NCI-H446 treated with DMSO at 0.1 percent for 48 hours (cell line): Measurements from ENCODE around the gene KRT10.
"Not testable (repeated sequence)": the region's sequence is repeated elsewhere in the genome, so short reads cannot be mapped to it uniquely, and the experiment has no call there.

ENCODE experiments used
- DNase-seq: peaks from one replicate; lab custom pipeline; 2025; lab: John Stamatoyannopoulos, UW

Gene KRT10

GRCh38 chr17:40832840-40833239, 10.4 kb upstream of the KRT10 start:
- no peak for DNase-seq

DNA sequence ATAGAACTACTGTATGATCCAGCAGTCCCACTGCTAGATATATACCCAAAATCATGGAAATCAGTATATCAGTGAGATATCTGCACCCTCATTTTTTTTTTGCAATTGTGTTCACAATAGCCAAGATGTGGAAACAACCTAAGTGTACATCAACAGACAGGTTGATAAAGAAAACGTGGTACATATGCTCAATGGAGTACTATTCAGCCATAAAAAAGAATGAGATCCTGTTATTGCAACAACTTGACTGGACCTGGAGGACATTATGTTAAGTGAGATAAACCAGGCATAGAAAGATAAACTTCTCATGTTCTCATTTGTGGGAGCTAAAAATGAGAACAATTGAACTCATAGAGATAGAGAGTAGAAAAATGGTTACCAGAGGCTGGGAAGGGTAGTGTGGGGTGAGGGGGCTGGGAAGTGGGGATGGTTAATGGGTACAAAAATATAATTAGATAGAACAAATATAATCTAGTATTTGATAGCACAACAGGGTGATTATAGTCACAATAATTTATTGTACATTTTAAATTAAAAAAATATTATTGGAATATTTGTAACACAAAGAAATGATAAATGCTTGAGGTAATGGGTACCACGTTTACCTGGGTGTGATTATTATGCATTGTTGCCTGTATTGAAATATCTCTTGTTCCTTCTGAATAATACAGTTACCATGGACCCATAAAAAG, 7.8 kb upstream of the KRT10 start:
- DNase-seq: no peak

DNA sequence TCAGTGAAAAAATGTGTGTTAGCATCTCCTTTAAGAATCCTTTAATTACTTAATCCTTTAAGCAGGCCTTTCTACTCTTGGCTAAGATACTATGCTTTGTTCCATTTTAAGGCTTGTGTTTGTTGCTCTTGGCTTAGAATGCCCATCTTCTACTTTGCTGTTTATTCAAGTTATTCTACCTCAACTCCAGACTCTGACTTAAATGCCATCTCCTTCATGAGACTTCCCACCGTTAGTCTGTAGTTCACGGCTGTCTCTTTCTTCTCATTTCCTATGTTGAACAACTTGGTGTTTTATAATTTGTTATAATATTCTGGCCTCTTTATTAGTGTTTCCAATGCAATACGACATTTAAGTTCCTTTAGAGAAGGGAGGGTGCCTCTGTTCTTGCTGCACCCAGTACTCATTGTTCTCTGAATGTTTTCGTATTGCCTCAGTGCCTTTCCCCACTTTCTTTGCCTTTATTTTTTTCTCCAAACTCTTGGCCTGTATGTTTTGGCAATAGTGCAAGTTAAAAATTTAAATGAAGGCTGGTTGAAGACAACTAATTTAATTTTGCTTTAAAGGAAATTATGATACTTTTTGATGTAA, 6.1 kb upstream of the KRT10 start:
- no peak for DNase-seq

DNA sequence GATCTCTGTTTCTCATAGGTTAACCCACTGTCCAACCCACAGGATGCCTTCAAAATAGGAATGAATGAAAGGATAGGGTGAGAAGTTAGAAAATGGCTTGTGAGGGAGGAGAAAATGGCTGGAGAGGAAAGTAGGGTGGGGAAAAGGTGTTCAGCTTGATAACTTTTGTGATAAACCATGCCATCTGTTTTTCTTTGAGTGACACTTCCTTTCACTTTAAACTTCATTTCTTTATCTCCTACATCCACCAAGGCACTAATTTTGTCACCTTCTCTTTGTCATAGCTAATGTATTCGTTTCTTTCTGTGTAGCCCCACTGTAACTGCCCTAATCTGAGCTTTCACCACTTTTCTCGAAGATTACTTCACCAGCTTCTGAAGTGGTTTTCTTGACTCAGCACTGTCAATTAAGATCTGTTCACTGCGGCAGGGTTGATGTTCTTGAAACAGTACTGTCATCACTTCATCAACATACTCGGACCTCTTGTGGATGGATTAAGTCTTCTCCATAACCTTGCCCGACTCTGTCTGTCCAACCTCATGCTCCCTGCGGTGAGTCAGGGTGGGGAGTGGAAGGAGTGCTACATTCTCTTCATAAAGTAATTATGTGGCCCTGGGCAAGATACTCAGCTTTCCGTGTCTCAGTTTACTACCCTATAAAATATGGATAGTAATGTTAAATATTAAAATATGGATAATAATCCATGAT, 5.5 kb upstream of the KRT10 start:
- no peak for DNase-seq

- no peak for DNase-seq
These were observed 3.2 kb upstream of the KRT10 start for GRCh38 chr17:40825599-40825998.

DNA sequence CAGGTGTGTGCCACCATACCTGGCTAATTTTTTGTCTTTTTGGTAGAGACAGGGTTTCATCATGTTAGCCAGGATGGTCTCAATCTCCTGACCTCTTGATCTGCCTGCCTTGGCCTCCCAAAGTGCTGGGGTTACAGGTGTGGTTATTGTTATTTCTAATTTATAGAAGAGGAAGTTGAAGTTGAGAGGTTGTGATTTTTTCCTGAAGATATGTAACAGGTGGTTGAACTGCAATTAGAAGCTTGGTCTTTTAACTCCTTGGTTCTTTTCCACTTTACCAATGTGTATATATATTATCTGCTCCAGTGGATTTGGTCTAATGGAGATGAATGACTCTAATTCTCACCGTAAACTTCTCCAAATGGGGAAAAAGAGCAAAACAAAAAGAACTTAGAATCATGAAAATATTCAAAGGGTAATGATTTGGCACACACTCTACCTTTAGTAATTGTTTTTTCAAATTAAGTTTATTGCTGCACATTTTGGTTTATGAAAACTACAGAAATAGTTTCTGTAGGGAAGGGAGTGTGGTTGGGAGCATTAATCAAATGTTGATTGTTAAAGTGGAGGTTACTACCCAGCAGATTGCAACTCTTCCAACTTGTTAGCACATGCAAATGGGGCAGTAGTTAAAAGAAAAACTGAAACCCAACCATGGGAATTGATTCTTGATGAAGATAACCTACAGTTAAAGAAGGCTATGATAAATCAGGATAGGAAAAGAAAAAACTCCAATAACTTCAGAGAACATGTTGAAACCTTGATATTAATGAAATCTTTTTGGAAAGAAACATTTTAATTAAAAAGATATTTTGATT, 1.8 kb upstream of the KRT10 start:
- no peak for DNase-seq

- DNase-seq: no peak
These were observed 878 bp downstream of the KRT10 start for GRCh38 chr17:40821536-40821935.

DNA sequence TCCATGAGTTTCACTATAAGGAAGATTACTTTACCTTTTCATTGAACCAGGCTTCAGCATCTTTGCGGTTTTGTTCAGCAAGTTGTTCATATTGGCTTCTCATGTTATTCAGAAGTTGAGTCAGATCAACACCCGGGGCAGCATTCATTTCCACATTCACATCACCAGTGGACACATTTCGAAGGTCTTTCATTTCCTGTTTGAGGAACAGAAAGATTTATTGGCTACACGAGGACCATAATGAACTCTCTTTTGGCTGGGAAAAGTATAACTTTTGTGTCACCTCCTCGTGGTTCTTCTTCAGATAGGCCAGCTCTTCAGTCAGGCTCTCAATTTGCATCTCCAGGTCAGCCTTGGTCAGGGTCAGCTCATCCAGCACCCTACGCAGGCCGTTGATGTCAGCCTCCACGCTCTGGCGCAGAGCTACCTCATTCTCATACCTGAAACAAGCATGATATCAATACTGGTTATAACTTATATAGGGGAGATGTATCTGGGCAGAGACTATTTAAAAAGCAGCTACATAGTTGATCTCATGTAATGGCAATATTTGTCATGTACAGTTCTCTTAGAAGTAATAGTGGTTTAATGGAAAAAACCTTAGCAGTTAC, 2.1 kb downstream of the KRT10 start:
- no peak for DNase-seq

- no peak for DNase-seq
These were observed 2.8 kb downstream of the KRT10 start for GRCh38 chr17:40819528-40820125.

DNA sequence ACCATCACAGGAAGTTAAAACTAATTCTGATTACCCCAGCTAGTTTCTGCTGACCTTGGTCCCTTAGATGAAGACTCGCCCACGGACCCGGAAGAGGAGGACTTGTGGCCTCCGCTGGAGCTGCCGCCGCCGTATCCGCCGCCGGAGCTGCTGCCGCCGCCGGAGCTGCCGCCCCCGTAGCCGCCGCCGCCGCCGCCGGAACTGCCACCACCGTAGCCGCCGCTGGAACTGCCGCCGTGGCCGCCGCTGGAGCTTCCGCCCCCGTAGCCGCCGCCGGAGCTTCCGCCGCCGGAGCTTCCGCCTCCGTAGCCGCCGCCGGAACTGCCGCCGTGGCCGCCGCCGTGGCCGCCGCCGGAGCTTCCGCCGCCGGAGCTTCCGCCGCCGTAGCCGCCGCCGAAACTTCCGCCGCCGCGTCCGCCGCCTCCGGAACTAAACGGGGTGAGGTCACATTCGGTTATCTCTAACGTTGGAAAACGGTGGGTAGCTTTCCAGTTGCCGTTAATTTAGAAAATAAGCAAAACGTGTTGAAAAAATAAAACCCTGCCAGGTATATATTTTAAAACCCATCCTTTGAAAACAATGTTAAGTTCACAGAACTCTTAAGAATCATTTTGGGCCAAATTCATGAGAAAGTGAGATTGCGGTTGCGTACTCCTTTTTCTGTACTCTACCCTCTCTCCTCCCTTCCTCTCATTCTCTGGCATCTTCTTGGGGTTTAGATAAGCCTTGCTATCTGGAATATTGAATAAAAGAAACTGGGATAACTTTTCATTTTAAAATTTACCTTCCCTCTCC, 3.5 kb downstream of the KRT10 start:
- peak; percentile 41 for DNase-seq

- DNase-seq: no peak
These were observed 4.1 kb downstream of the KRT10 start for GRCh38 chr17:40818343-40818732.

GRCh38 chr17:40817103-40817682, 5.2 kb downstream of the KRT10 start:
- no peak for DNase-seq

- DNase-seq: no peak
These were observed 5.8 kb downstream of the KRT10 start for GRCh38 chr17:40816569-40816968.

DNA sequence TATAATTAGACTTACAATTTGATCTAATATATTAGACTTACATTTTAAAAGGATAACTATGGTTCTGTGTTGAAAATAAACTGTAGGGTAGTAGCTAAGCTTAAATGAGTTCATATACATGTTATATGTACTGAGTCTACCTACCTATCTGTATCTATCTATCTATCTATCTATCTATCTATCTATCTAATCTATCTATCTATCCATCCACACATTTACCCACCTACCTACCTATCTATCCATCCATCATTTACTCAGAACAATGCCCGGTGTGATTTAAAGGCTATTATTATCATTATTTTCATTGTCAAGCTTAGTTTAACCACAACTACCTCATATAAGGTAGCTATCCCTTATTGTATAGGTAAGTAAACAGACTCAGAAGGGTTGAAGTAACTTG, 7.0 kb downstream of the KRT10 start:
- DNase-seq: no peak

GRCh38 chr17:40814657-40815056, 7.8 kb downstream of the KRT10 start:
- DNase-seq: not testable (repeated sequence)

GRCh38 chr17:40813804-40814203, 8.6 kb downstream of the KRT10 start:
- no peak for DNase-seq

DNA sequence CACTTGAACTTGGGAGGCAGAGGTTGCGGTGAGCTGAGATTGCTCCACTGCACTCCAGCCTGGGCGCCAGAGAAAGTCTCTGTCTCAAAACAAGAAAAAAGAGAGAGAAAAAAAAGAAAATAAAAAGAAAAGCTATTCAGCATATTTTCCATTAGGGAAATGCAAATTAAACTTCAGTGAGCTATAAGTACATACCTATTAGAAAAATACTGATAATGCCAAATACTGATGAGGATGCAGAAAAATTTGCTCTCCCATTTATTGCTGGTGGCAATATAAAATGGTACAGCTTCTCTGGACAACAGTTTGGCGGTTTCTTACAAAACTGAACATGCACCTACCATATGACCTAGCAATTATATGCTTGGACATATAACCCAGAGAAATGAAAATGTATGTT, 9.8 kb downstream of the KRT10 start:
- DNase-seq: no peak

DNA sequence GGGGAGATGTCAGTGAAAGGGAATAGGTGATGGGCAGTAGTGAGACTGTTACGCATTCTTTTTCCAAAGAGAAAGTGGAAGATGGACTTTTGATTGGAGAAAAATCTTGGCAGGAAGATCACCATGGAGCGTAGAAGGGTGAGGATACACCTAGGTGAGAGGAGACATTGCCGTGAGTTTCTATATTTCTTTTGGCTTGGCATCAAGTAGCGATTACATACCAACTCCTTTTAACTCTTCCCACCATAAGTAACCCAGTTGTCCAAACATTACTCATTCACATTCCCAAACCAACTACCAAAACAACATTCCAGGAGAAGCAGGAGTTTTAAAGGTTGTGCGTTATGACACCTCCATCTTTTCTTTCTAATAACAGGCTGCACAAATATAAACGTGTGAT, 11.9 kb downstream of the KRT10 start:
- DNase-seq: no peak

DNA sequence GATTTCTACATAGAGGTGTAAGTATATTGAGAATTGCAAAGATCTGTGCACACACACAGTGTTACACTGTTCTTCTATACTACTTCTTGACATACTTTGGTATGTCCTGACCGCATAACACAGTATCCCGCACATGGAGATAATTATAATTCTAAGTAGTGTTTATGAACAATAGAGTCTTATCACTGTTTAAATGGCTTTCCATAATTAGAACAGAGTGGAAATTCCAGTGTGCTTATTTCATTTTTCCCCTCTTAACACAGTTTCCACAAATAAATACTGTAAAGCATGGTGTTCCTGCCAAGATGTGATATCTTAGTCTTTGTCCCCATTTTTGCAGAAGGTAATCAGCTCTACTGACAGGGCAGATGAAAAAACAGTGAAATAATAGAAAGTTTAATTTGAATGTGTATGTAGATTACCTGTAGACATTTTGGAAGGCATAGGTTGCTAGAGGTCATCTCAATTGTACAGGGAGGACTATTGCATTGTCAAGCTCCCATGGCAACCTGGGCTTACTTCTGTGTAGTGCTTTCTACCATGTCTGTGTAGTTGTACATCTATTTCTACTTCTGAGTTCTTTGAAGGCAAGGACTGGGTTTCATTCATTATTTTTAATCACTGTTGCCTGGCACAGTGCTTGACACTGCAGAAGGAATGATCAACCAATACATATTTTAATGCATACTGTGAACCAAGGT, 12.5 kb downstream of the KRT10 start:
- DNase-seq: no peak

DNA sequence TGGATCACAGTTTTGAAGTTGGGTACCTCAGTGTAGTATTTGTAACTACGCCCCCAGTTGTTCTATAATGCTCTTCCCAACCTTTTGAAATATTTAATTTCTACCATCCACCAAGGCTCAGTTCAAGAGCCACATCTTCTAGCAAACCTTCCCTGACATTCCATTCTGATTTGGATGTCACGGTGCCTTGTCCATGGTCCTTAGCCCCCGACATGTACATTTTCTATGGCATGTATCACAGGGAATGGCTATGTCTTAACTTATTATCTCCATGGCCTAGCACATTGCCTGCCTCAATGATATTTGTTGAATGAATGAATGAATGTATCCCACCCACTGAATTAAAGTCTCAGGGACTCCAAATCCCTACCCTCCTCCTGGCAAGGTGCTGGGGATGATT, 16.3 kb downstream of the KRT10 start:
- no peak for DNase-seq
